ENCODE data around the gene CDH13.

DNA sequence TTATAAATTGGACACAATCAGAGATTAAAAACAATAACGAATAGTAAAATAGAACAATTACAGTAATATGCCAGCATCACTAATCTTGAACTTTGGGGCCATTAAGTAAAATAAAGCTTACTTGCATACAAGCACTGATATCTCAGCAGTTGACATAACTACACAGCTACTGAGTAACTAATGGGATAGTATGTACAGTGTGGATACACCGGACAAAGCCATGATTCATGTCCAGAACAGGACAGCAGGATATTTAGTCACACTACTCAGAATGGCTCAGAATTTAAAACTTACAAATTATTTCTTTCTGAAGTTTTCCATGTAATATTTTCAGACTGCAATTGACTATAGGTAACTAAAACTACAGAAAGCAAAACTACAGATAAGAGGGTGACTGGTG lies 427.5 kb downstream of the CDH13 start:
- no peak for TF ChIP-seq ZFP30 (CRISPR knock-in tag; IDR thresholded peaks at IDR 0.05)
- TF ChIP-seq, protein P1, sequence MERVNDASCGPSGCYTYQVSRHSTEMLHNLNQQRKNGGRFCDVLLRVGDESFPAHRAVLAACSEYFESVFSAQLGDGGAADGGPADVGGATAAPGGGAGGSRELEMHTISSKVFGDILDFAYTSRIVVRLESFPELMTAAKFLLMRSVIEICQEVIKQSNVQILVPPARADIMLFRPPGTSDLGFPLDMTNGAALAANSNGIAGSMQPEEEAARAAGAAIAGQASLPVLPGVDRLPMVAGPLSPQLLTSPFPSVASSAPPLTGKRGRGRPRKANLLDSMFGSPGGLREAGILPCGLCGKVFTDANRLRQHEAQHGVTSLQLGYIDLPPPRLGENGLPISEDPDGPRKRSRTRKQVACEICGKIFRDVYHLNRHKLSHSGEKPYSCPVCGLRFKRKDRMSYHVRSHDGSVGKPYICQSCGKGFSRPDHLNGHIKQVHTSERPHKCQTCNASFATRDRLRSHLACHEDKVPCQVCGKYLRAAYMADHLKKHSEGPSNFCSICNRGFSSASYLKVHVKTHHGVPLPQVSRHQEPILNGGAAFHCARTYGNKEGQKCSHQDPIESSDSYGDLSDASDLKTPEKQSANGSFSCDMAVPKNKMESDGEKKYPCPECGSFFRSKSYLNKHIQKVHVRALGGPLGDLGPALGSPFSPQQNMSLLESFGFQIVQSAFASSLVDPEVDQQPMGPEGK (CRISPR knock-in tag; IDR thresholded peaks at IDR 0.05; ENCODE audit: borderline replicate concordance): no peak
- no peak for TF ChIP-seq ZNF8 (CRISPR knock-in tag; IDR thresholded peaks at IDR 0.05)
- TF ChIP-seq CSDC2 (CRISPR knock-in tag; IDR thresholded peaks at IDR 0.05): no peak

All from SK-N-SH treated with all-trans-retinoic acid at 6 μM for 48 hours (cell line).